ENCODE results near the gene GLI3.

Gene GLI3

DNA sequence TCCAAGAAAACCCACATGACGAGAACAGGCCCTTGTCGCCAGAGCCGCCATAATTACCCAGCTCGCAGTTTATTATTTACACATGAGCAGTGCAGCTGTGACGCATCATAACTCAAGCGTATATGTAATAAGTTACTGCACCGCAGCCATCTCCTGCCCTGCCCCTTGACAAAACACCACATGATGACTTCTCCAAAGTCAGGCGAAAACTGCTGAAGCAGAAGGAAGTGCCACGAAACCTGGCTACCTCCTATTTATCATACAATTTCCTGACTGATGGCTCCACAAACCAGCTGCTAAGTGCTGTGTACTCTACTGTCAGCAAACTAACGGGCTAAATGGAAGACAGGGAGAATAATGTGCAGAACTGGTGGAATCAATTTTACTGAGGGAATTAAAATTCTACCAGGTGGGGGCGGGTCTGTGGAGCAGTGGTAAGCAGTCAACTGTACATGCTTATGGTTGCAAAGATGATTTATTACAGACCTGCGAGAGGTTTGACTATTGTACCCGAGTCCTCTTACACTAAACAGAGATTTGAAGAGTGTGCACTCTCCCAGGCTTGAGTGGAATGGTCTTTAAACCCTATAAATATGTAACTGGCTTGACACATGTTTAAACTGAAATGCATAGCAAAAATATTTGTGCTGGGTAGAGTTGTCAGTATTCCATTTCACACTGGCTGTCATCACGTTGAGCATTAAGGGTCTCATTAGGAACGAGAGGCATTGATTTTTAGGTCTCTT lies 156.0 kb downstream of the GLI3 start:
- H3K27ac ChIP-seq (ENCODE audit: low read length) = no peak overlapping the region
- H3K4me1 ChIP-seq (ENCODE audit: low read length) = no peaks in the 10 kb centered on the region
- H3K36me3 ChIP-seq (replicated peaks; ENCODE audit: insufficient read depth, low read length) = no peaks in the 10 kb centered on the region
- H3K4me3 ChIP-seq (ENCODE audit: low read length) = no peak overlapping the region
- H3K27me3 ChIP-seq (replicated peaks; ENCODE audit: insufficient read depth, low read length) = no peaks in the 10 kb centered on the region
- no peaks in the 10 kb centered on the region for H3F3A ChIP-seq (ENCODE audit: insufficient read depth, low read length)
- H3K79me2 ChIP-seq (ENCODE audit: low read length) = no peaks in the 10 kb centered on the region
- no peaks in the 10 kb centered on the region for H3K9me2 ChIP-seq (replicated peaks; ENCODE audit: insufficient read depth, low read length)
- H4K20me1 ChIP-seq (ENCODE audit: insufficient read depth, low read length) = no peaks in the 10 kb centered on the region
- no peak overlapping the region for H3K4me2 ChIP-seq (ENCODE audit: low read depth, low read length)
- H2AFZ ChIP-seq (ENCODE audit: low read length) = no peak overlapping the region
- DNase-seq = no peak
- no peaks in the 10 kb centered on the region for H3K9me3 ChIP-seq (replicated peaks; ENCODE audit: insufficient read depth, low read length)
- TF ChIP-seq EZH2phosphoT487 (IDR thresholded peaks at IDR 0.05; ENCODE audit: low read length) (no peak), CTCF (IDR thresholded peaks at IDR 0.05; ENCODE audit: low read length) (no peak)
- no peak overlapping the region for H3K9ac ChIP-seq (ENCODE audit: low read length)

- Histone ChIP-seq H3K27me3 (replicated peaks; ENCODE audit: insufficient read depth, low read length) (no peaks in the 10 kb centered on the region), H3K9me3 (replicated peaks; ENCODE audit: insufficient read depth, low read length) (no peaks in the 10 kb centered on the region), H3K9me2 (replicated peaks; ENCODE audit: insufficient read depth, low read length) (no peaks in the 10 kb centered on the region), H2AFZ (ENCODE audit: low read length) (no peak overlapping the region), H3K36me3 (replicated peaks; ENCODE audit: insufficient read depth, low read length) (no peaks in the 10 kb centered on the region), H3K4me3 (ENCODE audit: low read length) (no peak overlapping the region), H3F3A (ENCODE audit: insufficient read depth, low read length) (no peaks in the 10 kb centered on the region), H3K79me2 (ENCODE audit: low read length) (no peaks in the 10 kb centered on the region), H3K4me2 (ENCODE audit: low read depth, low read length) (no peak overlapping the region), H3K4me1 (ENCODE audit: low read length) (no peaks in the 10 kb centered on the region), H3K27ac (ENCODE audit: low read length) (no peak overlapping the region), H4K20me1 (ENCODE audit: insufficient read depth, low read length) (no peaks in the 10 kb centered on the region), H3K9ac (ENCODE audit: low read length) (no peak overlapping the region)
- no peak for TF ChIP-seq CTCF (IDR thresholded peaks at IDR 0.05; ENCODE audit: low read length)
- no peak for TF ChIP-seq EZH2 (optimal IDR thresholded peaks at IDR 0.05; ENCODE audit: low read depth, low read length)
- TF ChIP-seq EZH2phosphoT487 (IDR thresholded peaks at IDR 0.05; ENCODE audit: low read length) = no peak
- DNase-seq = no peak
These were observed 159.5 kb downstream of the GLI3 start for GRCh38 chr7:42077271-42078135.

GRCh38 chr7:42076870-42077269 lies 160.1 kb downstream of the GLI3 start:
- Histone ChIP-seq H3K79me2 (ENCODE audit: low read length) (no peaks in the 10 kb centered on the region), H3F3A (ENCODE audit: insufficient read depth, low read length) (no peaks in the 10 kb centered on the region), H3K27ac (ENCODE audit: low read length) (no peak overlapping the region), H3K9me2 (replicated peaks; ENCODE audit: insufficient read depth, low read length) (no peaks in the 10 kb centered on the region), H3K9me3 (replicated peaks; ENCODE audit: insufficient read depth, low read length) (no peaks in the 10 kb centered on the region), H3K4me3 (ENCODE audit: low read length) (no peak overlapping the region), H2AFZ (ENCODE audit: low read length) (no peak overlapping the region), H3K4me2 (ENCODE audit: low read depth, low read length) (no peak overlapping the region), H4K20me1 (ENCODE audit: insufficient read depth, low read length) (no peaks in the 10 kb centered on the region), H3K36me3 (replicated peaks; ENCODE audit: insufficient read depth, low read length) (no peaks in the 10 kb centered on the region), H3K4me1 (ENCODE audit: low read length) (no peaks in the 10 kb centered on the region), H3K9ac (ENCODE audit: low read length) (no peak overlapping the region), H3K27me3 (replicated peaks; ENCODE audit: insufficient read depth, low read length) (no peaks in the 10 kb centered on the region)
- TF ChIP-seq CTCF (IDR thresholded peaks at IDR 0.05; ENCODE audit: low read length) (no peak), EZH2 (optimal IDR thresholded peaks at IDR 0.05; ENCODE audit: low read depth, low read length) (no peak), EZH2phosphoT487 (IDR thresholded peaks at IDR 0.05; ENCODE audit: low read length) (no peak)
- DNase-seq = no peak
